Neuron (in vitro differentiated cells): Measurements from ENCODE around the gene SEMA4A.
A peak's percentile ranks its signal among the peaks of the same experiment; 100 is the strongest.

Source experiments
- H2AFZ ChIP-seq: one replicate; pipeline ENCODE4 v1.6.1; 2013; ENCODE audit warnings: low read depth, mild to moderate bottlenecking, inconsistent platforms, low read length, moderate library complexity
- H3K27me3 ChIP-seq: one replicate; pipeline ENCODE4 v1.6.1; 2013; ENCODE audit warnings: low read length; ENCODE audit not compliant: insufficient read depth
- H3K36me3 ChIP-seq: one replicate; pipeline ENCODE4 v1.6.1; 2013; ENCODE audit warnings: low read length; ENCODE audit not compliant: insufficient read depth
- H3K4me1 ChIP-seq: one replicate; pipeline ENCODE4 v1.6.1; 2013; ENCODE audit warnings: low read length; ENCODE audit not compliant: insufficient read depth
- H3K4me3 ChIP-seq: 2 replicates; pipeline ENCODE4 v1.5.1; 2013; ENCODE audit warnings: mild to moderate bottlenecking, low read length, moderate library complexity
- H3K9me3 ChIP-seq: one replicate; pipeline ENCODE4 v1.6.1; 2013; ENCODE audit warnings: low read length

SEMA4A gene

DNA sequence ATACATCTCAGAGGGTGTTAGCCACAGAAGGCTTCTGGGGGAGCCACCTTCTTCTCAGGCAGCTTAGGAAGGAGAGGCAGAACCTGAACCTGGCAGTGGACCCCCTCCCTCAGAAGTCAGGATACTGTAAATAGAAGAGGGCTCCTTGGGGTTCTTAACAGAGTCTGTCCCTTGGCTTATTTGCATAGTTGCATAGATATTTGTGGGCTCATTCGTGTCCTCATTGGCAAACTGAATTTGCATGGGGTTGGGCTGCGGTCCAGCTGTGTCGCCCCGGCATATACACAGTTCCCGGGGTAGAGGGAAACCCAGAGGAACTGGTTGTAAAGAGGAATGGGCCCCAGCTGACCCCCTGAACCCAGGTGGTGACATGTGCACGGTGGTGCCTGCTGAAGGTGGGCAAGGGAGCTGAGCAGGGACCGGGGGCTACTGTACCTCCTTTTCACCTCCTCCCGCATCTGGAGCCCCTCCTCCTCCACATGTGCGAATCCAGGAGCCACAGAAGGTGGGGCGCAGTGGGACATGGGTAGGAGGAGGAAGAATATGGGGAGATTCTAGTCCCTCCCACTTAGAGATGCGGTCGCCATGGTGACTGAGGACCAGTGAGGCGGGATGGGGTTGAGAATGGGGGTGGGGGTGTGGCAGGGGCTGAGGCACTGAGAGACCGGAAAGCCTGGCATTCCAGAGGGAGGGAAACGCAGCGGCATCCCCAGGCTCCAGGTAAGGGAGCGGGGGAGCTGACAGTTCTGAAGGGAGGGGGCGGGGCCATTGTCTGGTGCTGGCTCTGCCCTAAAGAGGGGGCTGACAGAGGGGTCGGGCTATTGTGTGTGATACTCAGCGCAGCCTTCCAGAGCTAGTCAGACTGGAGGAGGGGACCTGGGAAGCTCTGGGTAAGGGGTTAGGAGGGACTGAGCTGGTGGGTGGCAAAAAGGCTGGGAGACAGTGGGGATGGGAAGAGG, 3.7 kb upstream of the SEMA4A start:
- Histone ChIP-seq H3K36me3 (no peaks in the 10 kb centered on the region), H3K4me1 (peaks cover 32% of the 10 kb centered on the region), H3K9me3 (no peaks in the 10 kb centered on the region), H3K4me3 (no peak overlapping the region), H3K27me3 (peaks cover 2% of the 10 kb centered on the region), H2AFZ (no peak overlapping the region)

DNA sequence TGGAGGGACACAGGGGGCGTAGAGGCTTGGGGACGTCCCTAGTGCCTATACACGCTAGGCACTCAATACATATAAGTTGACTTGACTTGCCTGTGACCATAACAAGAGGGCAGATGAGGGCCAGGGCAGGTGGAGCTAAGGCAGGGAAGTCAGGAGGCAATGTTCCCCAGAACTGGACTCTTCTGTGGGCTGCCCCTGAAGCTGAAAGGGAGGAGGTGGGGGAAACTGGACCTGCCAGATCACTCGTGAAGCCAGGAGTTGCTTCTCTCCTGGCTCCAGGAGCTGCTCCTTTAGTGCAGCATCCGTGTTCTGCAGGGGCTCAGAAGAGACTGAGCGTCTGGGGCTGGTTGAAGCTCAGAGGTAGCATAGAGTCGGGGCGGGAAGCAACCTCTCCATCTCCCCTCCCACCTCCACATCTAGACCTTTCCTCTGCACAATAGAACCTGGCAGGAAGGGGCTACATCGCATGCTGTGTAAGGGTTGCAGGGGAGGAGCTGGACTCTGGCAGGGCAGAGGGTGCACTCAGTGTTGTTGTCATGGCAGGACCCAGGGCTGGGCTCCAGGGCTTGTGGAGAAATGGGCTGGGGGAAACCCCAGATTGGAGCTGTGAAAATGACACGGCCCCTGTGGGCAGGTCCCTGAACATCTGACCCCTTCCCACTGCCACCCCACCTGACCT, 2.9 kb upstream of the SEMA4A start:
- peaks cover 32% of the 10 kb centered on the region for H3K4me1 ChIP-seq
- H3K9me3 ChIP-seq: no peaks in the 10 kb centered on the region
- H3K27me3 ChIP-seq: peaks cover 7% of the 10 kb centered on the region
- no peak overlapping the region for H3K4me3 ChIP-seq
- H3K36me3 ChIP-seq: no peaks in the 10 kb centered on the region
- H2AFZ ChIP-seq: no peak overlapping the region

DNA sequence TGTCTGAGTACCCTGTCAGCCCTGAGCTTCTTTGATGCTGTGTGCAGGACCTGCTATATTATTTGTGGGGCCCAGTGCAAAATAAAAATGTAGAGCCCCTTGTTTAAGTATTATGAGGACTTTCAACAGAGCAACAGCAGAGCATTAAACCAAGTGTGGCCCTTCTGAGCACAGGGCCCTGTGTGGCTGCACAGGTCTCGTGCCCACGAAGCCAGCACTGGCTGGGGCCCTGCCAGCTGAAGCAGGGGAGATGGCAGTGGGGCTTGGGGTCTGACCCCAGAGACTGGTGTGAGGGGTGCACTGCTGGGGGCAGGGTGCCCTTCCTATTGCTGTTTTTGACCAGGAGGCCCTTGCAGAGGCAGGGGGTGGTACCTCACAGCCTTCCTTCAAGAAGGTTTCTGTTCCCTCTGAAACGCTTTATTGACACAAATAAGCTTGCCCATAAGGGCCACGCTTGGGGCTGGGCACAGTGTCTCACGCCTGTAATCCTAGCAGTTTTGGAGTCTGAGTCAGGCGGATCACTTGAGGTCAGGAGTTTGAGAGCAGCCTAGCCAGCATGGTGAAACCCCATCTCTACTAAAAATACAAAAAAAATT, 2.2 kb upstream of the SEMA4A start:
- Histone ChIP-seq H3K4me3 (no peak overlapping the region), H2AFZ (no peak overlapping the region), H3K9me3 (no peaks in the 10 kb centered on the region), H3K36me3 (no peaks in the 10 kb centered on the region), H3K4me1 (peaks cover 31% of the 10 kb centered on the region), H3K27me3 (peaks cover 7% of the 10 kb centered on the region)

DNA sequence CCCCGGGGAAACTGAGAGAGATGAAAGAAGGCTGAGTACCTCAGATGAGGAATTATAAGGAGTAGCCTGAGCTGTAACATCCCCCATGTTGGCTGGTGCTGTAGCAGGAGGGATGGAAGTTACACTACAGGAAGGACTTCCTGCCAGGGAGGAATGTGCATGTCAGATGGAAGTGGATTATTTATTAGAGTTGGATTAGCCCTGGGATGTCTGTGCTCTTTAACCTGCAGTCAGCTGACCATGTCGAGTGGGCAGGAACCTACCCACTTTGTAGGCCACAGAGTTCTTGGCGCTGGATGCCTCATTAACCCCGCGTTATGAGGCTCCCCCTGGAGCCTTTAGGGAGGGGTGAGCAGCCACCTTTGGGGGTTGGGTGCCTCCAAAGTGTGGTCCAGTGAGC, 757 bp upstream of the SEMA4A start:
- no peak overlapping the region for H3K4me3 ChIP-seq

DNA sequence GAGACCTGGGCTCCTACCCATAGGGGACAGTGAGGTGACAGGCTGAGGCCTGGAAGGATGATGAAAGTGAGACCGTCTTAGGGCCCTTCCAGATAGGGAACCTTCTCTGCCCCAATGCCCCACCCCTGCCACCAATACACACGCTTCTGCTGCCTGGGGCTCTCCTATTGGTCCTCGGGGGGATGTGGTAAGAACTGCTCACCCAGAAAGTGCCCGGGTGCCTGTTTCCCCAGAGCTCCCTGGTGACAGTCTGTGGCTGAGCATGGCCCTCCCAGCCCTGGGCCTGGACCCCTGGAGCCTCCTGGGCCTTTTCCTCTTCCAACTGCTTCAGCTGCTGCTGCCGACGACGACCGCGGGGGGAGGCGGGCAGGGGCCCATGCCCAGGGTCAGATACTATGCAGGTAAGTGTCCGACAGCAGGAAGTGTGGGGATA, 948 bp downstream of the SEMA4A start:
- Histone ChIP-seq H3K36me3 (no peaks in the 10 kb centered on the region), H3K4me3 (no peak overlapping the region), H3K4me1 (peaks cover 21% of the 10 kb centered on the region), H3K9me3 (no peaks in the 10 kb centered on the region), H2AFZ (no peak overlapping the region), H3K27me3 (peaks cover 7% of the 10 kb centered on the region)

More for the DNA sequence above, 757 bp upstream of the SEMA4A start:
- Histone ChIP-seq H3K36me3 (no peaks in the 10 kb centered on the region), H2AFZ (no peak overlapping the region), H3K27me3 (peaks cover 7% of the 10 kb centered on the region), H3K4me1 (peaks cover 21% of the 10 kb centered on the region), H3K9me3 (no peaks in the 10 kb centered on the region)

DNA sequence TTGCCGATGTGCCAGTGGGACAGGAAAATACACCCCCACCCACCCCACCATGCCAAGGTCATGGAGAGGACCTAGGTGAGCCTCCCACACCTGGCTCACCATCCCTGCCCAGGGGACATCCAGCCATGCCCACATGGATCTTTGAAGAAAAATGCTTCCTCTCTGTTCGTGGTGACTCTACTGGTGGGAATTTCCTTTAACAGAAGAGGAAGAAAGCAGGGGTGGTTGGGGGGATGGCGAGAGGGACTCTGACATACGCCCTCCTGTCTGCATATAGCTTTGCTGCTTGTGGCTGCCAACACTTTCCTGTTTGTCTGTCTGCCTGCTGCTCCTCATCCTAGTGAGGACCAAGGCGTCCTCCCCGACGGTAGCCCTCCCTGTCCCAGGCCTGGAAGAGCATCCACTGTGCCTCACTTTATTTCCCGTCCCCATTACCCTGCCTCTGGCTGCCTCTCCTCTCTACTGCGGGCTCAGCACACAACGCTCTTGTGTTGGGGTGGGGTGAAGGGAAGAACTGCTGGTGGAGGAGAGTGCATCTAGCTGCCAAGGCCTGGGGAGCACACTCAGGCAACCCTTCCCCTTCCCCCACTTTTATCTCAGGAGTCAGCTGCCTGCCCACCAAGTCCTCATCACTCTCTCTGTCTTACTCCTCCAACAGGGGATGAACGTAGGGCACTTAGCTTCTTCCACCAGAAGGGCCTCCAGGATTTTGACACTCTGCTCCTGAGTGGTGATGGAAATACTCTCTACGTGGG, 2.5 kb downstream of the SEMA4A start:
- Histone ChIP-seq H2AFZ (no peak overlapping the region), H3K36me3 (no peaks in the 10 kb centered on the region), H3K4me3 (no peak overlapping the region), H3K4me1 (peaks cover 5% of the 10 kb centered on the region), H3K9me3 (no peaks in the 10 kb centered on the region), H3K27me3 (peaks cover 7% of the 10 kb centered on the region)

DNA sequence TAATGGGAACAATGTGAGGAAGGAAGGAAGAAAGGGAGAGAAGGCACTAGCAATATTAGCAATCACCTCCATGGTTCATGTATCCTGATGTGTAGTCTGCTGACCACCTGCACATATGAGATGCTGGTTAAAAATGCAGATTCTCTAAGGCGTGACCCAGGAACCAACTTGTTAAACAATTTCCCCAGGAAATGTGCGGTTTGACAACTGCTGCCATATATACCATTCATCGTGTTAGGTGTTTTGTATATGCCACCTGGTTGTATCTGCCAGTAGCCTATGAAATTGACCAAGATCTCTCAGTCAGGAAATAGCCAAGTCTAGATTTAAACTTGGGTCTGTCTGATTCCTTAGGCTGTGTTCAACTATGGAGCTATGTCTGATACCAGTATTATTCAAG, 4.1 kb downstream of the SEMA4A start:
- Histone ChIP-seq H3K4me1 (no peaks in the 10 kb centered on the region), H3K4me3 (no peak overlapping the region), H3K9me3 (no peaks in the 10 kb centered on the region), H3K36me3 (no peaks in the 10 kb centered on the region), H3K27me3 (peaks cover 7% of the 10 kb centered on the region), H2AFZ (no peak overlapping the region)

DNA sequence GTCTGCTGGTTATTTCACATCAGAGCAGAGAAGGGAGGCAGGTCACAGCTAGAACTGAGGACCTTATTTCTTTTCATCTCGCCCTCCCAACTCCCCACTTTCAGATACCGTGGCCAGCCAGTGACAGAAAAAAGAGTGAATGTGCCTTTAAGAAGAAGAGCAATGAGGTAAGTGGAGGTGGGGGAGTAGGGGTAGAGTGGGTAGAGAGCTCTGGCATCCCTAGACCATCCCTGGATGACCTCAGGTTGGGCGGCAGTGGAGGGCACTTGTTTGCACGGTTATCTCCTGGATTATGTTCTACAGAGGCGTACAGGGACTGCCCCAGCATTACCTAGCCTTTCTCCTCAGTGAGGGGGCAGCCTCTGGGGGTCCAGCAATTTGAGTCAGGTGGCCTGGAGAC, 4.6 kb downstream of the SEMA4A start:
- no peak overlapping the region for H3K4me3 ChIP-seq
- no peak overlapping the region for H2AFZ ChIP-seq
- H3K4me1 ChIP-seq: no peaks in the 10 kb centered on the region
- no peaks in the 10 kb centered on the region for H3K9me3 ChIP-seq
- peaks cover 7% of the 10 kb centered on the region for H3K27me3 ChIP-seq
- H3K36me3 ChIP-seq: no peaks in the 10 kb centered on the region

DNA sequence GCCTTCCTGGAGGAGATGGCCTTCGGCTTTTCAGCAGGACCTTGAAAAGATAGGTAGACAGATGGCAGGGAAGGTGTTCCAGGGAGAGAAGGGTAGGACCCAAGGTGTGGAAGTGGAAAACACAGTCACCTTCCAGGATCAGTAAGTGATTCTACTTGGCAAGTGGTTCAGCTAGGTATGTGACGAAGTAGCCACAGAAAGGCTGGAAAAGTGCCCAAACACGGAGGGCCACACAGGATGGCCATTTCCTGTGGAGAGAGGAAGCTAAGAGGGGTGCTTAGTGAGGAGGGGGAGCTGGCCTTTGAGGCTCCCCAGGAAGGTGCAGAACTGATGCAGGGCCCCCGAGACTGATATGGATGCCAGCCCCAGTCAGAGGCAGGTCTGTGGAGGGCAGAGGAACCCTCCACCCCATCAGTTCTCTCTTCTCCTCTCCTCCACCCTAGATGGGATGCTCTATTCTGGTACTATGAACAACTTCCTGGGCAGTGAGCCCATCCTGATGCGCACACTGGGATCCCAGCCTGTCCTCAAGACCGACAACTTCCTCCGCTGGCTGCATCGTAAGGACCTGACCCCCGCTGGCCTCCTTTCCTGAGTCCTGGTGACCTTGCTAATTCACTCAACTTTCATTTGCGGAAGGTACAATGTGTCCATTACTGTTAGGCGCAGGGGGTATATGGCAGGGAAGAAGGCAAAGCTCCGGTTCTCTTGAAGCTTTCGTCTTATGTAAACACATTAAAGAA, 6.8 kb downstream of the SEMA4A start:
- Histone ChIP-seq H3K4me1 (no peaks in the 10 kb centered on the region), H3K36me3 (no peaks in the 10 kb centered on the region), H3K4me3 (no peak overlapping the region), H3K9me3 (no peaks in the 10 kb centered on the region), H2AFZ (peak overlapping the region; percentile 0), H3K27me3 (peaks cover under 1% of the 10 kb centered on the region)

DNA sequence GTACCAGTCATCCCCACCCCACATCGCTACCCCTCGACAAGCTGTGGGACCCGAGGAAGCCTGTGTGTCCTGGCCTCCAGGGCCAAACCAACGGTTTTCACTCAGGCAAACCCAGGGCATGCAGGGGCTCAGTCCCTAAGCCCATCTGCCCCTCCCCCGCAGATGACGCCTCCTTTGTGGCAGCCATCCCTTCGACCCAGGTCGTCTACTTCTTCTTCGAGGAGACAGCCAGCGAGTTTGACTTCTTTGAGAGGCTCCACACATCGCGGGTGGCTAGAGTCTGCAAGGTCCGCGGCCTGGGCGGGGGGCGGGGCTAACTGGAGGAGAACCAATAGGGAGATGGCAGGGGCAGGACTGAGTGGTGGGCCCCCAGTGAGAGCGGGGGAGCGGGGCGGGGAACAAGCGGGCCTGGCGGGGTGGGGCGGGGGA, 7.4 kb downstream of the SEMA4A start:
- no peaks in the 10 kb centered on the region for H3K36me3 ChIP-seq
- peak overlapping the region; percentile 17 for H3K4me3 ChIP-seq
- no peaks in the 10 kb centered on the region for H3K27me3 ChIP-seq
- no peaks in the 10 kb centered on the region for H3K9me3 ChIP-seq
- no peaks in the 10 kb centered on the region for H3K4me1 ChIP-seq
- H2AFZ ChIP-seq: peak overlapping the region; percentile 0

DNA sequence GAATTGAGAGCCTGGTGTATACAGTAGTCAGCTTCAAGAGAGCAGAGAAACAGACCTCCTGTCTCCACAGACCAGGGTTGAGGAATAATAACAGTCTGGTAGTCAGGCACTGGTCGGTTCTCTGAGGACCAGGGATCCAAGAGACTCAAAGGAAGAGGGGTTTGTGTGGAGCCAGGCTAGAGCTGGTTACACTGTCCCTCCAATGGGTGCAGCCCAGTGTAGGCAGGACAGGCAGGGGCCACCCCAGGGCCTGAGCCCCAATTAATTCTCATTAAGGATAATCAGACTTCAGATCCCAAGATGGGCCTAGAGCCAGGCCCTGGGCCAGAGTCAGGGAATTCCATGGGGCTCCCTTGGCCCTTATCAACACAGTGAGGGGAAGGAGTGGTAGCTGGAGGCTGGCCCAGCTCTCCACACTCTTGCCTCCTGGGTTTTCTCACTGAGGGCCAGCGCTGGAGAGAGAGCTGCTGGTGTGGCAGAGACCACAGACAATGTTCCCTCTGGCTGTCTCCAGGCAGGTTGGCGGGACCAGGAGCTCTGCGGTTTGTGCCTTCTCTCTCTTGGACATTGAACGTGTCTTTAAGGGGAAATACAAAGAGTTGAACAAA, 9.1 kb downstream of the SEMA4A start:
- no peaks in the 10 kb centered on the region for H3K36me3 ChIP-seq
- H2AFZ ChIP-seq: no peak overlapping the region
- H3K27me3 ChIP-seq: no peaks in the 10 kb centered on the region
- no peaks in the 10 kb centered on the region for H3K9me3 ChIP-seq
- H3K4me1 ChIP-seq: no peaks in the 10 kb centered on the region
- no peak overlapping the region for H3K4me3 ChIP-seq

DNA sequence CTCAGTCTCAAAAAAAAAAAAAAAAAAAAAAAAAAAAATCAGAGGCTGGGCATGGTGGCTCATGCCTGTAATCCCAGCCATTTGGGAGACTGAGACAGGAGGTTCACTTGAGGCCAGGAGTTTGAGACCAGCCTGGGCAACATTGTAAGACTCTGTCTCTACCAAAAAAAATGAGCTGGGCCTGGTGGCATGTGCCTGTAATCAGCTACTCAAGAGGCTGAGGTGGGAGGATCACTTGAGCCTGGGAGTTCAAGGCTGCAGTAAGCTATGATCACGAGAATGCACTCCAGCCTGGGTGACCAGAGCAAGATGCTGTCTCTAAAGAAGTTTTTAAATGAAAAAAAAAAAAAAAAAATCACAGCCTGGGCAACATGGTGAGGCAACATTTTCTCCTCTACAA, 10.3 kb downstream of the SEMA4A start:
- no peaks in the 10 kb centered on the region for H3K27me3 ChIP-seq
- no peak overlapping the region for H3K4me3 ChIP-seq
- H3K4me1 ChIP-seq: no peaks in the 10 kb centered on the region
- no peaks in the 10 kb centered on the region for H3K36me3 ChIP-seq
- no peaks in the 10 kb centered on the region for H3K9me3 ChIP-seq
- no peak overlapping the region for H2AFZ ChIP-seq
